SHP77 treated with DMSO at 0.1 percent for 48 hours (cell line): ENCODE results near the gene AIDA.

Experiments
- DNase-seq: peaks from one replicate; lab custom pipeline; 2025; lab: John Stamatoyannopoulos, UW

Gene AIDA

GRCh38 chr1:222652676-222653075, 59.6 kb downstream of the AIDA start:
- no peak for DNase-seq

- no peak for DNase-seq
These were observed 67.7 kb downstream of the AIDA start for GRCh38 chr1:222644636-222644980.

- DNase-seq = peak; percentile 97
These were observed 68.2 kb downstream of the AIDA start for GRCh38 chr1:222643938-222644635.

GRCh38 chr1:222643606-222643937, 68.7 kb downstream of the AIDA start:
- no peak for DNase-seq

- DNase-seq = no peak
These were observed 69.8 kb downstream of the AIDA start for GRCh38 chr1:222642468-222642867.

- no peak for DNase-seq
These were observed 70.9 kb downstream of the AIDA start for GRCh38 chr1:222641269-222641948.

GRCh38 chr1:222634180-222635013, 77.9 kb downstream of the AIDA start:
- DNase-seq = peak; percentile 78

- no peak for DNase-seq
These were observed 79.5 kb downstream of the AIDA start for GRCh38 chr1:222632749-222633148.

GRCh38 chr1:222631611-222632208, 80.6 kb downstream of the AIDA start:
- no peak for DNase-seq

GRCh38 chr1:222629921-222630535, 82.3 kb downstream of the AIDA start:
- no peak for DNase-seq

- DNase-seq = no peak
These were observed 85.1 kb downstream of the AIDA start for GRCh38 chr1:222627232-222627631.

GRCh38 chr1:222624214-222624613, 88.1 kb downstream of the AIDA start:
- no peak for DNase-seq

- no peak for DNase-seq
These were observed 88.8 kb downstream of the AIDA start for GRCh38 chr1:222623458-222623857.

- no peak for DNase-seq
These were observed 89.5 kb downstream of the AIDA start for GRCh38 chr1:222622765-222623164.

- DNase-seq = no peak
These were observed 91.7 kb downstream of the AIDA start for GRCh38 chr1:222620566-222620965.

GRCh38 chr1:222618880-222619596, 93.3 kb downstream of the AIDA start:
- DNase-seq = no peak
